Coronary artery (tissue), 2 donors: ENCODE measurements around the gene MAMDC4.

Source experiments
- DNase-seq: peaks from one replicate; pipeline ENCODE4 v3.0.0-alpha.2; 2017; ENCODE audit warnings: low spot score
- H3K27ac ChIP-seq, 2 donors: fragments of 200-600 bp; sonication (generic); one replicate each; pipeline ENCODE4 v1.5.1; 2016 to 2019
- H3K4me3 ChIP-seq: fragments of 200-600 bp; sonication (generic); 2 replicates; pipeline ENCODE4 v1.5.1; 2016; ENCODE audit warnings: mild to moderate bottlenecking, moderate library complexity
- CTCF ChIP-seq: fragments of 200-600 bp; sonication (generic); IDR thresholded peaks from one replicate; pipeline ENCODE4 v1.5.1; 2019; ENCODE audit warnings: antibody characterized with exemption

Gene MAMDC4

GRCh38 chr9:136820971-136821825 lies 30.9 kb upstream of the MAMDC4 start:
- H3K27ac ChIP-seq, result no peak overlapping the region
- no peak for DNase-seq
- TF ChIP-seq CTCF, result no peak
- H3K4me3 ChIP-seq, result peak overlapping the region; percentile 68

GRCh38 chr9:136821826-136822544 lies 30.2 kb upstream of the MAMDC4 start:
- no peak for TF ChIP-seq CTCF
- no peak for DNase-seq
- peak overlapping the region; percentile 68 for H3K4me3 ChIP-seq
- no peak overlapping the region for H3K27ac ChIP-seq

- no peak for DNase-seq
- no peak for TF ChIP-seq CTCF
- H3K27ac ChIP-seq, result no peak overlapping the region
- H3K4me3 ChIP-seq, result no peak overlapping the region
Measured at GRCh38 chr9:136823136-136824046, 28.8 kb upstream of the MAMDC4 start.

GRCh38 chr9:136824496-136825225 lies 27.5 kb upstream of the MAMDC4 start:
- Histone ChIP-seq H3K4me3 (no peak overlapping the region), H3K27ac (no peak overlapping the region)
- DNase-seq, result no peak
- no peak for TF ChIP-seq CTCF

- Histone ChIP-seq H3K4me3 (no peak overlapping the region), H3K27ac (no peak overlapping the region)
- DNase-seq, result no peak
- TF ChIP-seq CTCF, result no peak
Measured at GRCh38 chr9:136825295-136826187, 26.6 kb upstream of the MAMDC4 start.
